HG03097 (cell line): ENCODE data around the gene SRPK2.
"Not testable (repeated sequence)": the region's sequence is repeated elsewhere in the genome, so short reads cannot be mapped to it uniquely, and the experiment has no call there.

ENCODE experiments used
- ATAC-seq: cut with Tn5 transposase; IDR thresholded peaks from one replicate; pipeline ENCODE4 v1.9.1; 2021; ENCODE audit not compliant: unreplicated experiment, low FRiP score

Gene SRPK2

GRCh38 chr7:105199386-105199785 lies 189.3 kb downstream of the SRPK2 start:
- no peak for ATAC-seq

- ATAC-seq = no peak
Observed at GRCh38 chr7:105198223-105198622, 190.5 kb downstream of the SRPK2 start.

GRCh38 chr7:105196473-105196872 lies 192.2 kb downstream of the SRPK2 start:
- no peak for ATAC-seq

- ATAC-seq = no peak
Observed at GRCh38 chr7:105195891-105196290, 192.8 kb downstream of the SRPK2 start.

GRCh38 chr7:105194959-105195358 lies 193.8 kb downstream of the SRPK2 start:
- not testable (repeated sequence) for ATAC-seq

GRCh38 chr7:105191331-105191730 lies 197.4 kb downstream of the SRPK2 start:
- ATAC-seq = no peak

GRCh38 chr7:105189859-105190492 lies 198.7 kb downstream of the SRPK2 start:
- no peak for ATAC-seq

- no peak for ATAC-seq
Observed at GRCh38 chr7:105188201-105188600, 200.5 kb downstream of the SRPK2 start.

- ATAC-seq = no peak
Observed at GRCh38 chr7:105187302-105188169, 201.2 kb downstream of the SRPK2 start.

- no peak for ATAC-seq
Observed at GRCh38 chr7:105185290-105186010, 203.3 kb downstream of the SRPK2 start.

- no peak for ATAC-seq
Observed at GRCh38 chr7:105180002-105180401, 208.7 kb downstream of the SRPK2 start.

- ATAC-seq = no peak
Observed at GRCh38 chr7:105178928-105179541, 209.7 kb downstream of the SRPK2 start.

- ATAC-seq = no peak
Observed at GRCh38 chr7:105178177-105178576, 210.5 kb downstream of the SRPK2 start.

GRCh38 chr7:105177026-105177425 lies 211.7 kb downstream of the SRPK2 start:
- ATAC-seq = no peak

- ATAC-seq = no peak
Observed at GRCh38 chr7:105173586-105173985, 215.1 kb downstream of the SRPK2 start.

GRCh38 chr7:105164751-105165150 lies 224.0 kb downstream of the SRPK2 start:
- ATAC-seq = no peak

- ATAC-seq = no peak
Observed at GRCh38 chr7:105163718-105164117, 225.0 kb downstream of the SRPK2 start.

- no peak for ATAC-seq
Observed at GRCh38 chr7:105161366-105161765, 227.4 kb downstream of the SRPK2 start.

GRCh38 chr7:105157278-105157677 lies 231.4 kb downstream of the SRPK2 start:
- no peak for ATAC-seq

- no peak for ATAC-seq
Observed at GRCh38 chr7:105156731-105157130, 232.0 kb downstream of the SRPK2 start.

- no peak for ATAC-seq
Observed at GRCh38 chr7:105154084-105154483, 234.6 kb downstream of the SRPK2 start.
